NCI-H226 (cell line): ENCODE data around the gene MRPL38.
"Not testable (repeated sequence)": the region's sequence is repeated elsewhere in the genome, so short reads cannot be mapped to it uniquely, and the experiment has no call there.

Source experiments
- DNase-seq: peaks from one replicate; pipeline ENCODE4 v3.0.0-alpha.2; 2015

MRPL38 gene

DNA sequence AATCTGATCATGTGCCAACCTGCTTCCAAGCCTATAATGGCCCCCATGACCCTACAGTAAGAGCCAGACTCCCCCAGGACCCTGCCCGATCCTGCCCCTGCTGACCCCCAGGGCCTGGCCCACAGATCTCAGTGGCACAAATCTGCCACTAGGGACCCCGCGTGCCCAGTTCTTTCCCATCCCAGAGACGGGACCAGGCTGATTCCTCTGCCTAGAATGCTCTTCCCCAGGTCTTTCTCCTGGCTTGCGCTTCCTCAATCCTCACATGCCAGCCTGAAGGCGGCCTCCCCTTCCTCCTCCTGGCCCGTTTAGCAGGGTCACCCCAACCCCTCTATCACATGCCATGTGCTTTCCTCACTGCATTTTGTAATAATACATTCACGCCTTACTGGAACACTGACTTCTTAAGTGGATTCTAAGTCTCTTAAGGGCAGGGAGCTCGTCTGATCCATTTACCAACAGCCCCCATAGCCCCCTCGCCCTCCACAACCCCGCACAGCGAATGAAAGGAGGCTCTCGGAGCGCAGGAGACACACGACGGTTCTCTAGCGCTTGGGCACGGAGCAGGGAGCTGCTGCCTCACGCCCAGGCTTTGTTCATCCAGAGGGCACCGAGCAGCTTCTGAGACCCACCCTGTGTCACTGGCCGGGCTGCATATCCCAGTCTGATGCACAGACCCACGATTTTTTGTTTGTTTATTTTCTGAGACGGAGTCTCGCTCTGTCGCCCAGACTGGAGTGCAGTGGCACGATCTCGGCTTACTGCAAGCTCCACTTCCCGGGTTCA is 9.1 kb downstream of the MRPL38 start:
- no peak for DNase-seq

DNA sequence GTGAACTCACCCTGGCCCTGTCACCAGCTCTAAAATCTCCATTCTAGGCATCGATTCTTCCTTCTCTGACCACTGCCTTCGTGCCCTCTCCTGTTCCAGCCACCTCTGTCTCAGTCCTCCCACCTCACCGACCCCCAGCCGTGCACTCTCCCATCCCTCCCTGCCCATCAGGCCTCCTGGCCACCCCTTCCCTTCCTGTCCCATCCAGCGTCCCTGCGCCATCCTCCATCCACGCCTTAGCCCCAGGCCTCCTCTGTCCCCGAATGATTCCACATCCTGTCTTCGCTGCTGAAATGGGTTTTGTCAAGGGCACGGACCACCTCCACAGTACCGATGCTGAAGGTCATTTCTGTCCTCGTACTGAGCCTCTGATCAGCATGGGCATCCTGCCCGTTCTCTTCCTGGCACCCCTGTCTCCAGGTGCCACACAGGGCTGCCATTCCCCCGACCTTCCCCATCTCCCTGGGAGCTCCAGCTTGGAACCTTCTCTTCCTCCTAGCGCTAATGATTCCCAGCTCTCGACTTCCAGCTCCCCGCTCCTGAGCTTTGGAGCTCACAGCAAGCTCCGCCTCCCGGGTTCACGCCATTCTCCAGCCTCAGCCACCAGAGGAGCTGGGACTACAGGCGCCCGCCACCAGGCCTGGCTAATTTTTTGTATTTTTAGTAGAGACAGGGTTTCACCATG is 10.5 kb downstream of the MRPL38 start:
- DNase-seq = no peak

DNA sequence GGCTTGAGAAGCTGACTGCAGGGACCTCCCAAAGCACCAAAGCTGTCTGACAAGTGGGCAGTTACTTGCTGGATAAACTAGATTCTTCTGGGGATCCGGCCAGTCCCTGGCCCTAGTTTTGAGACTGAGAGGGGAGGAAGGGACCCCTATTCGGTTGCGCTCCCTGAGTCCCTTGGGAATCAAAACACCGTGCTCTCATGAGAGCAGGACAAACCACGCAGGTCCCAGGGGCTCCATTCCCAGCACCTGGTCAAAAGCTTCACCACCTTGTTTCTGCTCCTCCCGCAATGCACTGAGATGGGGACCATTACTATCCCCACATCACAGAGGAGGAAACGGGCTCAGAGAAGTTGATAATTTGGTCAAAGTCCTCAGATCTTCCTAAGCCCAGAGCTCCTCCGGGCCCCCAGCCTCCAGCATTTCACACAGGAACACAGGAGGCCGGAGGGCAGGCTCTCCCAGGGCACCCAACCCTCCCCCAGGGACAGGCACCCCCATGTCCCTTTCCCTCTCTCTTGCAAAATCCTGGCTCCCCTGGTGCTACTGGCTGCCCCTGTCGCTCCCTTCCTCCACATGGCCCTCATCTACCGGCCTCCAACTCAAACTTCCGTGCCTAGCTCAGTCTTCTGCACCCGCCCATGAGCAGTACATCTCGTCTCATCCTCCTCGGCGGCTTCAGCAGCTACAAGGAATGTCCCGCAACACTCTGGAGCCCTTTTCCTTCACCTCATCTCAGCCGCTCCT is 11.2 kb downstream of the MRPL38 start:
- no peak for DNase-seq

DNA sequence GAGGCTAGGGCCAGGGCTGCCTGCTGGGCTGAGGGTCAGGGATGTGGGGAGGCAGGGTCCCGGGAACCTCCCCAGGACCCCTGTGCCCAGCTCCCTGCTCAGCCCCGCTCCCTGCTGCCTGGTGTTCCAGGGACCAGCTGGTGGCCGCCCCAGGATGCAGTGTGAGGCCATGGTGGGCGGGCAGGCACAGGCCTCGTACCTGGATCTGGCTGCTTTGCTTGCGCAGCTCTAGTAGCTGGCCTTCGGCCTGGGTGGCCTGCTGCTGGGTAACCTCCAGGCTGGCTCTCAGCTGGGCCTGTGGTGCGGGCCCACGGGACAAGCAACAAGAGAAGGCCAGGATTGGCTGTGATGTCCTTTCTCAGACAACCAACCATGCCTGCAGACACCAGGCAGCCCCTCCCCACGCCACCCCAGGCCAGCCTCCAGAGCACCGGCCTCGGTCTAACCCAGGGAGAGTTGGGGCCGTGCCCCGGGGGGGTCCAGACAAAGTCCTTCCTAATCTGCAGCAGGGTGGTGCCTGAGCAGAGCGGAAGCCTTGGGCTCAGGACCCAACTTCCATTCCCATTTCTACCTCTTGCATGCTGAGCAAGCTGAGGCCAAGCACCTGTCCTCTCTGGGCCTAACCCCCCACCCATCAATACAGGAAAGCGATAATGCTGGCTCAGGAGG is 12.0 kb downstream of the MRPL38 start:
- DNase-seq = no peak

DNA sequence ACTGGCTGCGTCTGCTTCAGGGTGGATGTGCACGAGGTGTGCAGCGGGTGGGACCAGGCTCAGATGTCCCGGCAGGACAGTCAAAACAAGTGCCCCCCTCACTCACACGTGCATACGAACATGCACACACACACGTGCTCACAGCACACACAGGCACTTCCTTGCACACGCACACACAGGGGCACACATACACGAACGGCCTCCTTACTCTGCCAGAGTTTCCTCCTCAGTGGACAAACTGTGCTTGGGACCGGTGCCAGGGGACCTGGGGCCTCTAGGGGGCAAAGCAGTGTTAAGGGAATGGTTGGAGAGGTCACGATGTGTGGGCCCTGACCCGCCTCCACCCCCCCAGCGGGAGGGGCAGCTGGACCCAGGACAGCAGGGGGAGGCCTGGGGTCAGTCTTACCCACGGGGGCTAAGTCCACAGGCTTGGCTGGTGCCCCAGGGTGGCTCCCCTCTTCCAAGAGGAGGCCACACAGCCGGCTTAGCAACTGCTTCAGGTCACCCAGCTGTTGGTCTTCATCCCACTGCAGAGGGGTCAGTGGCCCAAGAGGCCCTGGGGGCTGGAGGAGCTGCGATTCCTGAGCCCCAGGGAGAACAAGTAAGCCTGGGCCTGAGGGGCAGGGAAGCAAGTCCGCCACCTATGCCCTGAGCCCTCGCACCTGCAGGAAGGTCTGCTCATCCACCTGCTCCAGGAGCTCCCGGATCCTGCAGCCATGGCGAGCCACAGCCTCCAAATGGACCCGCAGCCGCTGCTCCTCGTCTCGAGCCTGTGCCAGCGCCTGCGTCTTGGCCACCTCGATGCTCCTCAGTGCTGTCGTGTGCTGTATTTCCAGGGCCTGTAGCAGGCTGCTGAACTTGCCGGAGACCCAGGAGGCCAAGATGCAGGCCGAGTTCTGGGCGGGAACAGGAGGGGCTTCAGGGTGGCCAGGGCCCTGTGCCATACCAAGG is 12.8 kb downstream of the MRPL38 start:
- DNase-seq = no peak

DNA sequence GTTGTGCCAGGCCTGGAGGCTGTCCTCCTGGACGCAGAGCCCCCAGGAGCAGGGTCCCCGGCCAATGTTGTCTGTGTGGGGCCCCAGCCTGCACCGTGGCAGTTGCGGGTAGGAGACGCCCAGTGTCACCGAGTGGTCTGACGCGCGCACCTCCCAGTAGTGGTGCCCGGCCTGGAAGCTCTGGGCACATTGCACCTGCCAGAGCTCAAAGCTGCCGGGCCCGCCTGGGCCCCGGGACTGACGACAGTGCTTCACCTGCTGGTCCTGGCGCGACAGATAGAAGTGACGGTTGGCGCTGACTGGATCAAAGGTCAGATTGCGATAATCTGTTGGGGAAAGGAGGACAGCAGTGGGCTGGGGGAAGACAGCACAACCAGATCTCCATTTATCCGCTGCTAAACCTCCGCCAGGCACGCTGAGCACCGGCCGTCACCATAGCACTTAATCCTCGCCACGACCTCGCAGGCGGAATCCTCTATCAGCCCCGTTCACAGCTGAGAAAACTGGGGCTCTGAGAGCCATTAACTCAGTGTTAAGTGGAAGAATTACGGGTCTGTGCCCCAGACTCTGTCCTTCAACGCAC is 13.6 kb downstream of the MRPL38 start:
- no peak for DNase-seq

DNA sequence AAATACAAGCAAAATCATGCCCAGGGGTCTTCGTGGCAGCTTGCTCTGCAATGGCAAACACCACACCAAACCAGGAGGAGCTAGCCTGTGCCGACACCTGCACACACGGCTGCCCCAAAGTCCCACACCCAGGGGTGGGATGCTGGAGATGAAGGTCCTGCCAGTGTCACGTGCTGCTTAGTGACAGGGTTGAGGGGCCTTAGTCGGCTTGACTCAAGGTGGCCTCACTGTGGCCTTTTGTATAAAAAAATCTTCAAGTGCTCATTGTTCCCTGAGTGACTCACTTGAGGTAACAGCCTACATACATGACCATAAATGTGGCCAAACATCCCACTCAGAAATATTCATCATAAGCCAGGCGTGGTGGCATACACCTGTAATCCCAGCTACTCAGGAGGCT is 15.2 kb downstream of the MRPL38 start:
- DNase-seq = no peak

DNA sequence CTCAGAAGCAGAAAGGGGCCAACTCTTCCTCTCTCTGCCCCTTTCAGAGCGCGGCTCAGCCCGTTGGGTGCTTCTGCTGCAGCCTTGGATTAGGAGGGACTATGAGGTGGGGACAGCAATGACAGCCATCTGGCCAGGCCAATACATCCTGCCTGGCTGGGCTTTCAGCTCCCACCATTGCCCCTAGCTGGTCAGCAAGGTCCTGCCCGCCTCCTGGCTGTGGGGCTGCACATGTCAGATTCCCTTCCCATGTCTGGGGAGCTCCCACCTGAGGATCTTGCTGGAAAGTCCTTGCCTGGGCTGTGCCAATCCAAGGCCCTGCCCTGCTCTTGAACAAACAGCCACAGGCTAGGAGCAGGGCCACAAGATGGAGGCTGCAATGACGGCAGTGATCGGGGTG is 16.2 kb downstream of the MRPL38 start:
- no peak for DNase-seq

DNA sequence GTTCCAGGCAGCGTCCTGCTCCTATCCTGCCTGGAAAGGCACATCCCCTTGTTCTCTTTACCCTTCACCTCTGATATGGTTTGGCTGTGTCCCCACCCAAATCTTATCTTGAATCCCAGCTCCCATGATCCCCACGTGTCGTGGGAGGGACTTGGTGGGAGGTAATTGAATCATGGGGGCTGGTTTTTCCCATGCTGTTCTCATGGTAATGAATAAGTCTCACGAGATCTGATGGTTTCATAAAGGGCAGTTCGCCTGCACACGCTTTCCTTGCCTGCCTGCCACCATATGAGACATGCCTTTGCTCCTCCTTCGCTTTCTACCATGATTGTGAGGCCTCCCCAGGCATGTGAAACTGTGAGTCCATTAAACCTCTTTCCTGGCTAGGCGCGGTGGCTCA is 18.8 kb downstream of the MRPL38 start:
- DNase-seq = not testable (repeated sequence)

DNA sequence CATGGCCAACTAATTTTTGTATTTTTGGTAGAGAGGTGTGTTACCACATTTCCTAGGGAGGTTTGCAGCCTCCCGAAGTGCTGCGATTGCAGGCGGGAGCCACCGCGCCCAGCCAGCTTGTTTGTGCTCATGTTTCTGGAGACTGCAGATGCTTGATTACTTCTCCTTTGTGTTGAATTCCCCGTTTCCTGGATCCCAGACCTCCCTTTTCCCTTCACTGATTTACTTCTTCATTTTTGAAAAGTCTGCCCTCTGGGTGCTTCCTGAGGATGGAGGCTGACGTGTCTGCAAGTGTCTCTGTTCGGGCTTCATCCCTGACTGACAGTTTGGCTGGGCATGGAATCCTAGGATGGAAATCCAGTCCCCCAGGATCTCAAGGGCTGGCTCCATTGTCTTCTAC is 19.3 kb downstream of the MRPL38 start:
- no peak for DNase-seq

DNA sequence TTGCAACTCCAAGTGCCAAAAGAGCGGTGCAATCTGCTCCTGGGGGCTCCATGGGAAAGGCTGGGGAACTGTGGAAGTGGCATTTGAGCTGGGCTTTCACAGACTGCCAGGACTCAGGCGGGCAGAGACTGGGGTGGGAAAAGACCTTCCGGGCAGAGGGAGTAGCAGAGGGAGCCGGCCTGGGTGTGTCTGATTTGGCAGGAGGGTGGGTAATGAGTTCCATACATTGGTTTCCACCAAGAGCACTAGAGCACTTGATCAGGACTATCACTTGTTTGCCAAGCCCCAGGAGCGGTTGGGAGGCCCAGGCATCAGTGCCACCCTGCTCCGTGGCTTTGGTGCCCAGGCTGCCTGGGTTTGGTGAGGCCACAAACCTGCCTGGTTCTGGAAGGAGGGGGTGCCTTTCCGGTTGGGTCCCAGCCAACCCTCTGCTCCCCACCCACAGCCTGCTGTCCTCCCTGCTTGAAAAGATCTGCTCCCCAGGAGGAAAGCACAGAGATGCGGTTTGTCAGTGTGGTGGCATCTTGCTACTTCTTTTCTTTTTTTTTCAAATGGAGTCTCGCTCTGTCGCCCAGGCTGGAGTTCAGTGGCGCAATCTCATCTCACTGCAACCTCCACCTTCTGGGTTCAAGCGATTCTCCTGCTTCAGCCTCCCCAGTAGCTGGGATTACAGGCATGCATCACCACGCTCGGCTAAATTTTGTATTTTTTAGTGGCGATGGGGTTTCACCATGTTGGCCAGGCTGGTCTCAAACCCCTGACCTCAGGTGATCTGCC is 22.8 kb downstream of the MRPL38 start:
- DNase-seq = no peak

DNA sequence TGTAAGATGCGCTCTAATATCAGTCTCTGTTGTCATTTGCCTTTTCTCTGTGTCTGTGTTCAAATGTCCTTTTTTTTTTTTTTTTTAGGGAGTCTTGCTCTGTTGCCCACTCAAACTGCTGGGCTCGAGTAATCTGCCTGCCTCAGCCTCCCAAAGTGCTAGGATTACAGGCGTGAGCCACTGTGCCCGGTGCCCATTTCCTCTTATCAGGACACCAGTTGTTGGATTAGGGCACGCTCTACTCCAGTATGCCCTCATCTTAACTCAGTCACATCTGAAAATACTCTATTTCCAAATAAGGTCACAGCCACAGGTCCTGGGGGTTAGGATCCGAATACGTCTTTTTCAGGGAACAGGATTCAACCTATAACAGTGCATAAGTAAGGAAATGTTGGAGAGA is 24.4 kb downstream of the MRPL38 start:
- DNase-seq = no peak

DNA sequence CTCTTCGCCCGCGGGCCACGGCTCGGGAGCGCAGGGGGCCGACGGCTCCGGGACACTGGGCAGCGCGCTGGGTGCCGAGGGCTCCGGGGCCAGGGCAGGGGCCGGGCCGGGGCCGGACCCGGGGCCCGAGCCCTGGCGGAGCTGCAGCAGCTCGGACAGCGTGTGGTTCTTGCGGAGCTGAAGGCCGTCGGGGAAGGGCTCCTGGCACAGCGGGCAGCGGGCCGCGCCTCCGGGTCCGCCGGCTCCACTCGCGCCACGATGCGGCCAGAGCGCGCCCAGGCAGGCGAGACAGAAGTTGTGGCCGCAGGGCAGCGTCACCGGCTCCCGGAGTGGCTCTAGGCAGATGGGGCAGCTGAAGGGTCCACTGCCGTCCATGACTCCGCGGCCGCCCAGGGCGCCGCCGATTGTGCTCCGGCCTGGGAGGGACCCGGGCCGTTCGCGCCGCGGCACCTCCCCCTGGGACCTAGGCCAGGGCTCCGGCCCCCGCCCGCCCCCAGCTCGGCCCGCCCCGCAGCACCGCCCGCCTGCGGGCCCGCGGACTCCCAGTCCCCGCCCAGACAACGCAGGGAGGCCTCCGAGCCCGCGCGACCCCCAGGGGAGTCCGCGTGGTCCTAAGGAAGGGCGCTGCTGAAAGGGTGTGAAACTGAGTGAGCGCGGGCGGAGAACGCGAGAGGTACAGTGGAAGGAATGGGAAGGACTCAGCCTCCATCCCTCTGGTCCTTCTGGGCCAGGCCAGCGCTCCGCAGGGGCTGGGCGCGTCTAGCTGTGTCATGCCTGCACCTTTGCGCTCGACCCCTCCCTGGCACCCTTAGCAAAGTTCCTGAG is 26.3 kb downstream of the MRPL38 start, which contains the start of gene TRIM47:
TRIM47 (minus strand) TSS at position 408 of the 825 bp plus-strand sequence; CDS start at position 375, 33 bp downstream.
- DNase-seq = peak; percentile 70

DNA sequence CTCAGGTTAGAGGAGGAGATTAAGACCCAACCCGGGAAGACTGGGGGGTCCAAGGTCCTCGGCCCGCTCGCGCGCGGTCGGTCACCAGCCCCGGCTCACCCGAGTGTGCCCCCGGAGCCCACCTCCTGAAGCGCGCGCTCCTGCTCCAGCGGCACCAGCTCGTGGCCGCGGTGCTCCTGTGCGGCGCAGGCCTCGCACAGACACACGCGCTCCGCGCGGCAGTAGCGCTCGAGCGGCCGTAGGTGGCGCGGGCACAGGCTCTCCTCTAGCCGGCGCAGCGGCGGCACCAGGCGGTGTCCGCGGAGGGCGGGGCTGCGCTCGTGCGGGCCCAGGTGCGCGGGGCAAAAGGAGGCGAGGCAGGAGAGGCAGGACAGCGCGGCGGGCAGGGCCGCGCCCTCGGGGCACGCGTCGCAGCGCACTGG is 26.9 kb downstream of the MRPL38 start:
- peak; percentile 71 for DNase-seq

DNA sequence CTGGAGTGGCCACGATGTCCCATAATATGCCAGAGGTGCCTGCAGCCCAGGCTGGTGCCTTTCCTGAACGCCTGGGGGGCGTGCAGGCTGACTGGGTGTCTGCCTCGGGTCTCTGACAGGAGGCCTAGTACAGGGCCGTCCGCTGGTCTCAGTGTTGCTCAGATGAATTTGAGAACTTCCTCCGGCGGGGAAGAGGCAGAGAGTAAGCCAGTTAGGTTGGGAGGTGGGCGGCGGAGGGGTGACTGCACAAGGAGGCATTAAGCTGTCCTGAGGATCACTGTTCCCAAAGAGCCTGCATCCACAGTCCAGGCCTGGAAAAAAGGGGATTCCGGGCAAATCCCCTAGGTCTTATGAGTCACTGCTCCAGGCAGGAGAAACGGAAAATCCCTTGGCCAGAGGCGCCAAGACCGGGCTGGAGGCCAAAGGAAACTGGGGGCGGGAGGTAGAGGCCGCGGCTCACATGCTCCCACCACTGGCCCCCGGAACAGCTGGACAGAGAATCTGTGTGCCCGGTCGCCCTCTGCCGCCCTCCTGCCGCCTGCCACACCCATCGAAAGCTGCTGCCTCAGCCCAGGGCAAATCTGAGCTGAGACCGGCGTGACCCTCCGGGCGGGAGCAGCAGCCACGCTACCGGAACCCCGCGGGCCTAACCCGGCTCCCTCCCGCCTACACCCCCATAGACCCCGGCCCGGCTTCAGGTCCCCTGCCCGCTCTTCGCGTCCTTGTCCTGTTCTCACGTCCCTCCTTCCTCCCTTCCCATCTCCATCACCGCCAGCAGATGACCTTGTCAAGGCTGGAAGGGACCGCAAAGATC is 27.5 kb downstream of the MRPL38 start:
- DNase-seq = peak; percentile 97

DNA sequence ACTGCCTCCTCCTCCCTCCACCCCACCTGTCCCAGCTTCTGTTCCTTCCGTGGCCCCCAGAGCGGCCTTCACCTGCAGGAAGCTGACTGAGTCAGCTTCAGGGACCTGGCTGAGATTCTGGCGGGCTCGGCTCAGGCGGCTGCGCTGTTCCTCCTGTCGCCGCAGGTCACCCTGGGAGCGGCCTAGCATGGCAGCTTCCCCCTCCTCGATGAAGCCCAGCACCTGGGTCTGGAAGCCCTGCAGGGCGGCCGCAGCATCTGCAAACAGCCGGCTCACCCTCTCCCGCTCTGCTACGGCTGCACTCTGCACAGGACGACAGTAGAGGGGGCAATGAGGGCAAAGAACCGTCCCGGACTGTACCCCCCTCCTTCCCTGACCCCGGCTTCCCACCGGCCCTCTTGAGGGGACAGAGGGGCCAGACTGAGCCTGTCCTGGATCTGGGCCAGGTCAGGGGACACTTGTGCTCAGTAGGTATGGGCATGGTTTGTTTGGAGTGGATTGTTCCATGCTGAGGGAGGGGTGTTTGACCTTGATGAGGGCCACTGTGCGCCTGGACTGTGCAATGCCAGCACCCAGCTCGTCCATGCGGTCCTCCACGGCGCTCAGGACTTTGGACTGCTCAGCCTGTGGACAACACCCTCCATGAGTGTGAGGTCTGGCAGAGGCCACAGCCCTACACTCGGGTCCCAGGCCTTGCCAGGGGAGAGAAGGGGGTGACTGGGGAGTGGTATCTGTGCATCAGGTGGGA is 28.3 kb downstream of the MRPL38 start:
- no peak for DNase-seq

DNA sequence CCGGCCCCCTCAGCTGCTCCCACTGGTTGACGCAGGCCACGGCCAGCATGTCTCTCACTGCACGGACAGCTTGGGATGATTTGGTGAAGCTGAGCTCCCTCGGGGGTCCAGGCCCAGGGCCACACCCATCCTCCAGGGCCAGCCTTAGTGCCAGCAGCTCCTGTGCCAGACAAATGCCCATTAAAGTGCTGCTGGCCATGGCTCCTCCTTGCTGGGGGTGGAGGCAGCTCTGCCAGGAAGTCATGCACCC is 28.8 kb downstream of the MRPL38 start:
- peak; percentile 68 for DNase-seq

DNA sequence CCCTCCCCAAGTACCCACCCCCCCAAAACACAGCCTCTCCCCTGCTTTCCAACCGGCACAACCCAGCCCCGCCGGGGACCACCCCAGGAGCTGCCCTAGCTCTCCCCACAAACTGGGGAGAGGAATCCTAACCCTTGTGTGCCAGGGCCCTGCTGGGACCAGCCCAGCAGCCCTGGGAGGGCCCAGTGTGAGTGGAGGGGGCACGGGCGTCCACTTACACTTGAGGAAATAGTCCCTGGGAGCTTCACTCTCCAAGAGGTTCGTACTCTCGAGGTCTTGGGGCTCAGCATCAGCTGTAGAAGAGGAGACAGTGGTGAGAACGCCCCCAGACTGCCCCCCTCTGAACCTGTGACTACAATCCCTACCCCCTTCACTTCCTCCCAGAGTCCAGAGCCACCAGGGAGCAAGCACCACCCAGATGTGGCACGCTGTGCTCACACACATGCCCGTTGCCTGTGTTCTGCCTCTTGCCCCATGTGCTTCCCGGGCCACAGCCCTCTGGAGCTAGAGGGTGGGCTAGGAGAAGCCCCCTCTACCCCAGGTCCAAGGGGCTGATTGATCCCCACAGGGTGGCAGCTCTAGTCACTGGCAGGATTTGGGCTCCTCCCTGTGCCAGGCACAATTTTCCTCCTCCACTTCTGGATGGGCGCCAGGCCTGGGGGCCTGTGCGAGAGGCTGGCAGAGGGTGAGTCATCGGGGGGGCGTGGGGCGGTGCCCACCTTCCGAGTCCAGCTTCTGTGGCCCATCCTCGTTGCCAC is 29.3 kb downstream of the MRPL38 start:
- no peak for DNase-seq
